Fibroblast of peridontal ligament (primary cell): ENCODE data around the gene ARHGAP32.
"Not testable (repeated sequence)": the region's sequence is repeated elsewhere in the genome, so short reads cannot be mapped to it uniquely, and the experiment has no call there.

Experiments used
- DNase-seq: peaks from one replicate; pipeline ENCODE4 v3.0.0-alpha.2; 2010; ENCODE audit errors: extremely low read depth

ARHGAP32 gene

DNA sequence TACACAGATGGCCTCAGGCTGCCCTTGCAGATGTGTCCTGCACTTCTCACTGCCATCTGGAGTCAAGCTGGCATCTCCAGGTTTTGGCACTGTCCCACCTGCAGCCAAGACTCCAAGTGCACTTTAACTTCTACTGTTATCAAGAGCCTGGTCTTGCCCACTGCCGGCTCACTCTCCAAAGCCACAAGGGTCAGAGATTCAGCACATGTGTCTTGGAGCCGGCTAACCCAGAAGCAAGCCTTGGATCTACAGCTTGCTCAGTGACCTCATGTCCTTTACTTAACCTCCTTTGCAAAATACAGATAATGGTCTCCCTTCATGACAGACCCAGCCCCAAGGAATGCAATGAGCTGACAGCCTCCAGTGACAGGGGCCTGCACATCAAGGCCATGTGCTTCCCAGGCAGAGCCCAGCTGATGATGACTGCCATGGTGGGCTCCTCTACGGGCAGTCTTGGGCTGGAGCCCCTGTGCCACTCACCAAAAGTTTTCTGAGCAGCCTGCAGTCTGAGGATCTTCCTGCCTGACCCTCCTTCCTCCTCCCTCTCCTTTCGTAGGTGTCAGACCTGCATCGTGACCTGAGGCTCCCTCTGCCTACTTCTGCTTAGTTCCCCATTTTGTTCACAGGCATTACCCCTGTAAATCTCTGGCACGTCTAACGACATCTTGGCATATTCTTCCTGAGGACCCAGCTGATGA lies 258.5 kb downstream of the ARHGAP32 start:
- DNase-seq, result no peak

DNA sequence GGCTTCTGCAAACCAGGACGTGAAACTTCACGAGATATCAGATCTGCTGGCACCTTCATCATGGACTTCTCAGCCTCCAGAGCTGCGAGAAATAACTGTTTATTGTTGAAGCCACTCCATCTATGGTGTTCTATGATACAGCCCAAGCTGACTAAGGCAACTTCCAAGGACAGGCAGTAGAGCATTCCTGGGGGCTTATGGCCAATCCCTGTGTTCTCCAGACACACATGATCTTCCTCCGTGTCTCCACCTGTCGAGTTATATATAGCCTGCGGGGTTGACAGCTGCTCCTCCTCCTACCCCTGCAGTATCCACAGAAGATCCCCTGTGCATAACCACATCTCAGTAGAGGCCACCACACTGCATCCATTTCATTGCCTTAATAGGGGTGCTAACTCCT lies 260.5 kb downstream of the ARHGAP32 start:
- no peak for DNase-seq

- DNase-seq, result no peak
Observed at GRCh38 chr11:128931066-128931465, 261.1 kb downstream of the ARHGAP32 start.

DNA sequence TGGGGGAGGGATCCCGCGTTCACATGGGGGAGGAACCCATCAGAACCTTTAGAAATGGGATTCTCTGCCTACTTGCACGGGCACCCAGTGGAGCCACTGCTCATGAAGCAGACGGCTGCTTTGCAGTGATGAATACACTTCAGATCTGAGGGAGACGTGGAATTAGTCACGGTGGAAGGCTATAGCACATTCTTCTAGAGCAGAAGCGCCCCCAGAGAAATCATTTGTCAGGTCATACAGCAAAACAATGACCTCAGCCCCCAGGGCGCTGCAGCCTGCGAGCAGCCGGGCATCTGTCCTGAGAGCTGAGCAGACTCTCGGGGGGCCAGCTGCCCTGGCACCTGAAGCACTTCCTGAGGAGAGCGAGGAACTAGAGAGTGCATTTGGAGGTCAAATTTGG lies 262.1 kb downstream of the ARHGAP32 start:
- no peak for DNase-seq

DNA sequence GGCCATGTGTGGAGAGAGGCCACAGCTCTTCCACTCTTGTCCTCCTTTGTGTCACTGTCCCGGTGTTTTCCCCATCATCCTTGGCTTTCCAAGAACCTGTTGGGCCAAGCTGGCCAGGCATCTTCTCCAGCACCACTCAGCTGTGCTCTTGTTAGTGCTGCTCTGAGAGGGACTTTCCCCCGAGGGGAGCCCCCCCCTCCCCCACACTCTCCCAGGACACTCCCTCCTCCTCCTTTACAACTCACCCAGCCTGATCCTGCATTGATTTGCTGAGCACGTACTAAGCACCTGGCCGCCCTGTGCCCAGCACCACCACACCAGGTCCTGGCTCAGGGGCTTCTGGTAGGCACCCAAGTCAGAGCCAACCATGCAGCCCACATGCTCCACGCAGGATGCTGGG lies 262.7 kb downstream of the ARHGAP32 start:
- no peak for DNase-seq

DNA sequence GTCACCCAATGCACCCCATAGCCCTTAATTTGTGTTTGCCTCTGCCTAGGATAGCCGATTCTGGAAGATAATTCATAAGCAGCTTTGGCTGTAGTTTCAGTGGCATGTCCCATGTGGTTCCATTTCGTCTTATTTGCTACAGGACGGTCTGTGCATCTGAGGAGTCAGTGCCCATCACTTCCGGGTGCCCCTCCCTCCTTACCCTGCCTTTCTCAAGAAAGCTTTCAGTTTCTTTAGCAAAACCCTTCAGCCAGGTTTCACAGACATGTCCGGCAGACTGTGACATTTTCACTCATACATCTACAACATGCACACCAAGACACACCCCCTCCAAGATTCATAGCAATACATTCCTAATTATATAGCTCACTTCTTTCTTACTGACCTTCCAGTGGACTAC lies 263.7 kb downstream of the ARHGAP32 start:
- no peak for DNase-seq

- no peak for DNase-seq
Observed at GRCh38 chr11:128927683-128928336, 264.3 kb downstream of the ARHGAP32 start.

GRCh38 chr11:128927108-128927461 lies 265.0 kb downstream of the ARHGAP32 start:
- no peak for DNase-seq

- no peak for DNase-seq
Observed at GRCh38 chr11:128926437-128927107, 265.6 kb downstream of the ARHGAP32 start.

DNA sequence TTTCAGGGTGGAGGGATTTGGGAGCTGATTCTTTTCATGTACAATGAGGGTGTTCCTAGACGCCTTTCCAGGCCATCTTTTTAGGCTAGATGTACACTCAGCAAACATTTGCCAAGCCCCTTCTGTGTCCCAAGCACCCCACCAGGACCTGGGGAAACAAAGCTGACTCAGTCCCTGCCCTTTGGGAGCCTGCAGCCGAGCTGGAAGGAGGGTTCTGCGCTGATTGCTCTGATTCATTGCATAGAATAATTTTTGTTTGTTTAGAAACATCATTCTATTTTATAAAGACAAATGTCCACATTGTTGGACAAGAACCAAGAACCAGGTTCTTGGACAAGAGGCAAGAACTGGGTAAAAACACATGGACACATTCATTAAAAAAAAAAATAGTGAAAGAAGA lies 266.1 kb downstream of the ARHGAP32 start:
- DNase-seq, result no peak

GRCh38 chr11:128925250-128925600 lies 266.9 kb downstream of the ARHGAP32 start:
- DNase-seq, result no peak

DNA sequence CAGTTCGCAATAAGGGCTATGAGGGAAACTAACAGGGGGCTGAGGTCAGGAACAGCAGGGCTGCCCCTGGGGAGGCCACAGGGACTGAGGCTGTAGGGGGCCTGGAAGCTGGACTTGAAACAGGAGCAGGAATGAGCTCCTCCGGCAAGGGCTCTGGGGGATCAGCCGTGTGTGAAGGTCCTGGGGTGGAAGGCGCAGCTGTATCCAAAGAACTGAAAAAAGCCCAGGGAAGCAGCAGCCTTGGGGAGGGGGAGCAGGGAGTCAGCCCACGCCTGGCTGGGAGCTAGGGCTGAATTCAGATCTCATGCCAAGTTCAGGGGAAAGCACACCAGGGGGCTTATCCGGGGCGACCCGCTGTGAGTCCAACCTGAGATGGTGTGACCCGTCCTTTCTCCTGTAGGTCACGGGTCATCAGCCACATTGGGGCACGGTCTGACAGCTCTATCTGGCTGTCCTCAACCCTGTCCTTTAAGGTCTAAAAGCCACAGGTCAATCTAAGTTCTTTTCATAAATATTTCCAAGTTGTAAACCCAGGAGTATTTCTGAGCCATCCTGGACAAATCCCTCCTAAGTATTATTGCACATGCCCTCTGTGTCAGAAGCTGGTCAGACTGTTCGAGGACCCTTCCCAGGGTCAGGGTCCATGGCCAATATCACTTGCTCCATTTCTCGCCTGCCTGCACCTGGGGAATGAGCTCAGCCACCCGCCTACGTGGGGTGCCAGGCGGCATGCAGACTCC lies 267.4 kb downstream of the ARHGAP32 start:
- DNase-seq, result no peak

GRCh38 chr11:128924104-128924503 lies 268.0 kb downstream of the ARHGAP32 start:
- no peak for DNase-seq

- no peak for DNase-seq
Observed at GRCh38 chr11:128921793-128922192, 270.3 kb downstream of the ARHGAP32 start.

DNA sequence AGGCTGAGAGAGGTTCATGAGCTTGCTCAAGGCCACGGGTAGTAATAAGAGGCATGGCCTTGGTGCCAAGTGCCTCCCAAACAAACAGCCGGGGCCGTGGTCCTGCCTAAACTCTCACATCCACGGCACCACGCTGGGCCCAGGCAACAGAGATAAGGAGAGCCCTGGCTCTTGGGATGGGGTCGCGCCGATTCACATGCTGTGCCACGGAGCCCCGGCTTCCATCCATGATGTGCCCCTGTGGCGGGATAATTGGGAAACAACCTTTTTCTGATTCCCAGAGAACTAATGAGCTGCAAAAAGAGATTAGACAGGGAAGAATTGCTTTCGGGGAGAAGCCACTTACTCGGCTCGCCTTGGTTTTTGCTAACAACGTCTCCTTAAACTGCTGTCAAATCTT lies 271.5 kb downstream of the ARHGAP32 start:
- no peak for DNase-seq

GRCh38 chr11:128919635-128920034 lies 272.5 kb downstream of the ARHGAP32 start:
- not testable (repeated sequence) for DNase-seq

- DNase-seq, result no peak
Observed at GRCh38 chr11:128919216-128919615, 272.9 kb downstream of the ARHGAP32 start.

- no peak for DNase-seq
Observed at GRCh38 chr11:128917144-128917724, 274.9 kb downstream of the ARHGAP32 start.

- DNase-seq, result no peak
Observed at GRCh38 chr11:128916681-128917080, 275.4 kb downstream of the ARHGAP32 start.

GRCh38 chr11:128916037-128916572 lies 276.0 kb downstream of the ARHGAP32 start:
- DNase-seq, result no peak

- no peak for DNase-seq
Observed at GRCh38 chr11:128915149-128915521, 277.0 kb downstream of the ARHGAP32 start.
